Right lobe of liver (tissue), 6 donors: ENCODE data around the gene OR51I1. TPM values are rescaled to one million over a fixed set of nuclear protein-coding genes. Genes with fewer than 3 reads are reported as not detected.

Experiments
- ATAC-seq, 4 donors: fragments of 200-7000 bp; cut with Tn5 transposase; one replicate each; pipeline ENCODE4 v1.9.1; 2020; ENCODE audit warnings: mild to moderate bottlenecking in 4 of 4, moderate library complexity in 4 of 4
- DNase-seq, 3 donors: peaks; one replicate each; pipeline ENCODE4 v3.0.0-alpha.2; 2020
- H3K27ac ChIP-seq, 3 donors: fragments of 200-600 bp; one replicate each; pipeline ENCODE4 v1.8.0; 2022
- H3K27me3 ChIP-seq, 2 donors: fragments of 200-600 bp; one replicate each; pipeline ENCODE4 v1.8.0; 2022
- H3K36me3 ChIP-seq, 4 donors: fragments of 200-600 bp; sonication (generic) in 1 of 4; one replicate each; pipeline versions ENCODE4 v1.5.1 to v1.8.0; 2017 to 2022; ENCODE audit warnings: control low read depth in 1 of 4
- H3K4me1 ChIP-seq, 4 donors: fragments of 200-600 bp; sonication (generic) in 1 of 4; one replicate each; pipeline versions ENCODE4 v1.5.1 to v1.8.0; 2017 to 2022; ENCODE audit warnings: control low read depth in 1 of 4
- H3K4me3 ChIP-seq, 3 donors: fragments of 200-600 bp; one replicate each; pipeline ENCODE4 v1.8.0; 2022
- H3K9me3 ChIP-seq, 4 donors: fragments of 200-600 bp; sonication (generic) in 1 of 4; one replicate each; pipeline versions ENCODE4 v1.5.1 to v1.8.0; 2017 to 2022; ENCODE audit warnings: control low read depth in 1 of 4
- CTCF ChIP-seq, 4 donors: fragments of 200-600 bp in 3 of 4; fragments of 450-650 bp in 1 of 4; IDR thresholded peaks; one replicate each; pipeline versions ENCODE4 v1.5.1 to v1.8.0; 2016 to 2022; ENCODE audit warnings: antibody characterized with exemption in 4 of 4, mild to moderate bottlenecking in 2 of 4
- POLR2A ChIP-seq: fragments of 450-650 bp; IDR thresholded peaks from one replicate; pipeline ENCODE4 v1.6.1; 2017; ENCODE audit warnings: antibody characterized with exemption, mild to moderate bottlenecking
- WGBS: methylation state at CpG from one replicate; pipeline ENCODE4 v1.1.6; 2018; ENCODE audit warnings: low coverage, low lambda C conversion rate; ENCODE audit not compliant: insufficient coverage; ENCODE audit errors: missing lambda C conversion rate; 5-methylcytosine and 5-hydroxymethylcytosine counted together
- intact Hi-C, 2 donors: fragments of 100-400 bp; cut with DNase I; formaldehyde crosslinking; loops; one replicate each; pipeline versions ENCODE4 v1.11.2 to v1.14.1; 2022
- total RNA-seq, 6 experiments: library from RNA; depleted of rRNA in 2 of 6; stranded (reverse); fragments of >200 nt in 2 of 6; fragmentation: NEBNext Ultra II Directional in 3 of 6; extraction: Animal tissue kit (Norgen Biotek cat#: 25700) in 3 of 6; gene quantifications; one replicate each; pipeline versions ENCODE4 v1.1.0 to v1.2.4, GENCODE V29; 2016 to 2023
- donor health status: DM: no; HTN: yes; CAD: no.
- donor health status: DM: no; HTN: no; CAD: no.
- donor health status: DM: no; HTN: no; CAD: no.
- donor health status: DM: no; HTN: yes; CAD: no.
- donor health status: DM: no; HTN: yes; CAD: no.

The OR51I1 gene
- total RNA-seq, 6 experiments from 2014 or later, result not detected

- Histone ChIP-seq H3K27ac (no peak overlapping the region), H3K36me3 (no peaks in the 10 kb centered on the region), H3K27me3 (no peaks in the 10 kb centered on the region), H3K4me1 (no peaks in the 10 kb centered on the region), H3K9me3 (no peaks in the 10 kb centered on the region), H3K4me3 (no peak overlapping the region)
- 90% methylated on average over 2 of the region's 14 CpGs for WGBS
- no peak for ATAC-seq
- TF ChIP-seq POLR2A (no peak), CTCF (IDR thresholded peaks at IDR 0.05) (no peak)
- DNase-seq, result no peak
- intact Hi-C loops, result no loop called here
These were observed 19.8 kb upstream of the OR51I1 start for GRCh38 chr11:5460983-5461621.

- H3K9me3 ChIP-seq, result no peaks in the 10 kb centered on the region
- no peak for DNase-seq
- intact Hi-C loops, result no loop called here
These were observed 8.1 kb upstream of the OR51I1 start for GRCh38 chr11:5449432-5449831.

GRCh38 chr11:5449023-5449422, 7.7 kb upstream of the OR51I1 start, which contains the start of gene OR51I2:
Gene OR51I2, plus strand, starts transcription at chr11:5449323. Its CDS starts 4,166 bp downstream, at chr11:5453489.
- Histone ChIP-seq H3K27me3 (no peaks in the 10 kb centered on the region), H3K4me3 (no peak within 1 kb of the TSS), H3K9me3 (no peaks in the 10 kb centered on the region), H3K27ac (no peak within 1 kb of the TSS), H3K36me3 (no peaks in the 10 kb centered on the region), H3K4me1 (no peaks in the 10 kb centered on the region)
- no peak for DNase-seq
- ATAC-seq, result no peak
- no peak for TF ChIP-seq CTCF (IDR thresholded peaks at IDR 0.05)
- no peak for TF ChIP-seq POLR2A
- WGBS, result 90% methylated on average over 2 of the region's 2 CpGs
- intact Hi-C loops, result no loop called here

More at GRCh38 chr11:5449432-5449831, 8.1 kb upstream of the OR51I1 start:
- H3K36me3 ChIP-seq, result no peaks in the 10 kb centered on the region
- no peaks in the 10 kb centered on the region for H3K27me3 ChIP-seq
- H3K27ac ChIP-seq, result no peak overlapping the region
- no peaks in the 10 kb centered on the region for H3K4me1 ChIP-seq
- peak; percentile 77 to 89 (median 85) for ATAC-seq
- no peak for TF ChIP-seq POLR2A
- TF ChIP-seq CTCF (IDR thresholded peaks at IDR 0.05), result no peak
- H3K4me3 ChIP-seq, result no peak overlapping the region
- 16% methylated on average over 4 of the region's 4 CpGs for WGBS

GRCh38 chr11:5443835-5444393, 2.6 kb upstream of the OR51I1 start:
- DNase-seq (no peak), ATAC-seq (no peak)
- no peak overlapping the region for H3K4me3 ChIP-seq
- no peaks in the 10 kb centered on the region for H3K36me3 ChIP-seq
- no peak for TF ChIP-seq POLR2A
- TF ChIP-seq CTCF (IDR thresholded peaks at IDR 0.05), result no peak
- no peaks in the 10 kb centered on the region for H3K4me1 ChIP-seq
- no peaks in the 10 kb centered on the region for H3K9me3 ChIP-seq
- H3K27me3 ChIP-seq, result no peaks in the 10 kb centered on the region
- WGBS, result 17% methylated on average over 2 of the region's 2 CpGs
- intact Hi-C loops, result no loop called here
- no peak overlapping the region for H3K27ac ChIP-seq
